Thoracic aorta (tissue), 2 donors: Measurements from ENCODE around the gene SLC43A1. TPM values are rescaled to one million over a fixed set of nuclear protein-coding genes. Genes with fewer than 3 reads are reported as not detected.
A peak's percentile ranks its signal among the peaks of the same experiment; 100 is the strongest.
"Not testable (repeated sequence)": the region's sequence is repeated elsewhere in the genome, so short reads cannot be mapped to it uniquely, and the experiment has no call there.

ENCODE experiments used
- ATAC-seq: fragments of 150-250 bp; one replicate; pipeline ENCODE4 v1.8.0; 2017; ENCODE audit warnings: low read depth; ENCODE audit not compliant: insufficient number of reproducible peaks, low FRiP score
- DNase-seq: peaks from one replicate; pipeline ENCODE4 v3.0.0-alpha.2; 2020; ENCODE audit warnings: low spot score
- H3K27ac ChIP-seq, 2 donors: fragments of 200-600 bp; sonication (generic); 1 replicate in 1 of 2; 2 replicates in 1 of 2; pipeline ENCODE4 v1.5.1; 2016; ENCODE audit warnings: mild to moderate bottlenecking in 2 of 2, moderate library complexity in 2 of 2
- H3K27me3 ChIP-seq: fragments of 200-600 bp; sonication (generic); replicated peaks from 2 replicates; pipeline ENCODE4 v1.6.0; 2016; ENCODE audit warnings: mild to moderate bottlenecking; ENCODE audit not compliant: insufficient read depth
- H3K36me3 ChIP-seq: fragments of 200-600 bp; sonication (generic); one replicate; pipeline ENCODE4 v1.5.1; 2016
- H3K4me1 ChIP-seq, 2 donors: fragments of 200-600 bp; sonication (generic); 1 replicate in 1 of 2; 2 replicates in 1 of 2; pipeline versions ENCODE4 v1.5.1 to v1.6.0; 2016; ENCODE audit warnings: low read depth in 2 of 2, mild to moderate bottlenecking in 1 of 2; ENCODE audit not compliant: control insufficient read depth in 1 of 2
- H3K4me3 ChIP-seq: fragments of 200-600 bp; sonication (generic); 2 replicates; pipeline ENCODE4 v1.5.1; 2016; ENCODE audit warnings: mild to moderate bottlenecking
- H3K9me3 ChIP-seq: fragments of 200-600 bp; sonication (generic); 2 replicates; pipeline ENCODE4 v1.5.1; 2016
- total RNA-seq, 2 donors: library from RNA; depleted of rRNA; stranded (reverse); fragments of >200 nt; gene quantifications; one replicate each; pipeline versions ENCODE4 v1.1.0 to v1.2.3, GENCODE V29; 2016
- TF ChIP-seq, protein P1 (sequence below): fragments of 200-600 bp; sonication (generic); IDR thresholded peaks from one replicate; pipeline ENCODE4 v1.5.1; 2019; ENCODE audit warnings: antibody characterized with exemption

SLC43A1 gene
- total RNA-seq, 2 donors from 2014 or later, result 16.6 to 23.6 TPM

DNA sequence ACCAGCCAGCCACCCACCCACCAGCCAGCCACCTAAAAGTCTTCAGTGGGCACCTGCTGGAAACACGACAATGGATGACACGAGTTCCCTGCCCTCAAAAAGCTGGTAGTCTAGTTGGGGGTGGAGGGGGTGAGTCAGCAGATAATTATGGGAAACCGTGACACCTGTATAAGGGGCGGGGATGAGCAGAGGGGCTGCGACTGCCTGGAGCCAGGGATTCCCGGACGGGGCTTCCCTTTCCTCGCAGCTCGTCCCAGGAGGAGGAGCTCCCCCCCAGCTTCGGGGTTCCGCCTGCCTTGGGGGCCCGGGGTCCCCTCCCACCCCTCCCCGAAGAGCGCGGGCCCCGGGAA is 57.5 kb downstream of the SLC43A1 start:
- no peak overlapping the region for H3K27ac ChIP-seq
- no peaks in the 10 kb centered on the region for H3K9me3 ChIP-seq
- H3K36me3 ChIP-seq, result no peaks in the 10 kb centered on the region
- ATAC-seq (no peak), DNase-seq (no peak)
- H3K27me3 ChIP-seq, result peaks cover 16% of the 10 kb centered on the region
- TF ChIP-seq, protein P1, sequence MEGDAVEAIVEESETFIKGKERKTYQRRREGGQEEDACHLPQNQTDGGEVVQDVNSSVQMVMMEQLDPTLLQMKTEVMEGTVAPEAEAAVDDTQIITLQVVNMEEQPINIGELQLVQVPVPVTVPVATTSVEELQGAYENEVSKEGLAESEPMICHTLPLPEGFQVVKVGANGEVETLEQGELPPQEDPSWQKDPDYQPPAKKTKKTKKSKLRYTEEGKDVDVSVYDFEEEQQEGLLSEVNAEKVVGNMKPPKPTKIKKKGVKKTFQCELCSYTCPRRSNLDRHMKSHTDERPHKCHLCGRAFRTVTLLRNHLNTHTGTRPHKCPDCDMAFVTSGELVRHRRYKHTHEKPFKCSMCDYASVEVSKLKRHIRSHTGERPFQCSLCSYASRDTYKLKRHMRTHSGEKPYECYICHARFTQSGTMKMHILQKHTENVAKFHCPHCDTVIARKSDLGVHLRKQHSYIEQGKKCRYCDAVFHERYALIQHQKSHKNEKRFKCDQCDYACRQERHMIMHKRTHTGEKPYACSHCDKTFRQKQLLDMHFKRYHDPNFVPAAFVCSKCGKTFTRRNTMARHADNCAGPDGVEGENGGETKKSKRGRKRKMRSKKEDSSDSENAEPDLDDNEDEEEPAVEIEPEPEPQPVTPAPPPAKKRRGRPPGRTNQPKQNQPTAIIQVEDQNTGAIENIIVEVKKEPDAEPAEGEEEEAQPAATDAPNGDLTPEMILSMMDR, result no peak
- H3K4me1 ChIP-seq, result peaks cover 26 to 33% of the 10 kb centered on the region in 2 donors
- peak overlapping the region; percentile 73 for H3K4me3 ChIP-seq

DNA sequence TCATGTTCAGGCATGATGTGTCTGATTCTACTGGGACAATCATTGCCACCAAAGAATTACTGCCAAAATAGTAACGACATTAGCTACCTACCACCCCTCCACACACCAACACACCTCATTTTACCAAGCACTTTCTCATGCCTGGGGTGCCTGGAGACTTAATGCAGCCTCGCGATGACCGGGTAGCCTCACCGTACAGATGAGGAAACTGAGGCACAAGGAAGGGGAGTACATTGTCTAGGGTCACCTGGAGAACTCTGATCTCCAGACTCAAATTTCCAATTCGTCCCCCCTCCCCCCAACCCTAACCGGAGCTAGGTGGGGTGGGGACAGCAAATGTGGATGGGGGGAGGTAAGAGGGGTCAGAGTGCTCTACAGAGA is 57.9 kb downstream of the SLC43A1 start:
- Histone ChIP-seq H3K4me3 (peak overlapping the region; percentile 73), H3K9me3 (no peaks in the 10 kb centered on the region), H3K27ac (no peak overlapping the region), H3K36me3 (no peaks in the 10 kb centered on the region), H3K4me1 (peaks cover 26 to 33% of the 10 kb centered on the region in 2 donors), H3K27me3 (peaks cover 16% of the 10 kb centered on the region)
- no peak for DNase-seq
- ATAC-seq, result no peak
- TF ChIP-seq, protein P1, result no peak

DNA sequence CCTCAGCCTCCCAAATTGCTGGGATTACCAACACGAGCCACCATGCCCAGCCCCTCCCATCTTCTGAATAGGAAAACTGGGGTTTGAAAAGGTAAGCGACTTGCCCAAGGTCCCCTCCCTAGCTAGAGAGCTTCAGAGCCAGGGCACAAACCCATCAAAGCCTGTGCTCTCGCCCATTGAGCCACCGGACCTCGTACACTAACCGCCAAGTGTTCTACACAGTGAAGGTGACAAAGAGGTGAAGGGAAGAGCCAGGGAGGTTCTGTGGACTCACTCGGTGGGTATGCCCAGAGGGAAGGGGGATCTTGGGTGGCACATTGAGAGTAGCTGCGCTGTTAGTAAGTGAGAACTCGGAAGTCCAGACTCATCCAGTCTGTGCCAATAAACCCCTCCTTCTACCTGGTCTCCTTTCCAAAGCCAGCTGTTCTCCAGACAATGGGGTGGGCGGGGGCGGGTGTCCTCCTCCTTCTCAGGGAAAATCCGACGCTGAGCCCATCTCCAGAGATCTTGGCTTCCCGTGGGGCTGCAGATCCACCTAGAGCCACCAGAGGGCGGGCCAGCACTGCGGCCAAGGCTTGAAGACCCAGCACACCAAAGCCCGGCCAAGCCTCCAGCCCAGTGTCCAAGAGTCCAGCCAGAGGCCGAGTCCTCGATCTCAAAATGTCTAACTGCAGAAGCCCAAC is 58.4 kb downstream of the SLC43A1 start:
- no peaks in the 10 kb centered on the region for H3K9me3 ChIP-seq
- H3K27ac ChIP-seq, result no peak overlapping the region
- TF ChIP-seq, protein P1, result peak; percentile 98
- H3K27me3 ChIP-seq, result peaks cover 16% of the 10 kb centered on the region
- no peaks in the 10 kb centered on the region for H3K36me3 ChIP-seq
- H3K4me3 ChIP-seq, result peak overlapping the region; percentile 73
- ATAC-seq (no peak), DNase-seq (peak; percentile 73)
- peaks cover 26 to 33% of the 10 kb centered on the region in 2 donors for H3K4me1 ChIP-seq

DNA sequence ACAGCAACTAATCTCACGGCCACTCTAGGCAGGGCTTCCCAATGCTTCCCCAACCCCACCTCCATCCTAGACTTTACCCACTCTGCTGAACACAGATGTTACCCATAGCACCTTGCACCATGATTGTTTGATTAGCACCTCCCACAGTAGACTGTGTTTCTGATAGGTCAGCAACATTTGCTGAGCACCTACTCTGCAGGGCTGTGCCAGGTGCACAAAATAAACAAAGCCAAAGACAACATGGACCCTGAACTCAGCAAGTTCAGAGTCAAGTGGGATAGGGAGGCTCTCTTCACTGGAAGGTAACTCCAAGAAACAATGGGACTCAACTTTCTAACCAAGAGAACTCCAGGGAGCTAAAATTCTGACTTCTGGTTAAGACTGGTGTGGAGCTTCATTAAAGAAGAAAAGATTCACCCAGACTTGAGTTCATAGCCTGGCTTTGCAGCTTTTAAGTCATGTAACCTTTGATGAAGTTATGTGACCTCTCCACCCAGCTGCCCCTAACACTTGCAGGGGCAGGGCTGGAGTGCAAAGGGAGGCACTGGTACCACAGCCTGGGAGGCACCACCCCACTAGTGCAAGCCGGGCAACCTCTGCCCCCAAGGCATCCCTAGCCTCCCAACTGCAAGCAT is 61.8 kb downstream of the SLC43A1 start:
- no peak for ATAC-seq
- TF ChIP-seq, protein P1, result no peak
- H3K4me1 ChIP-seq, result peaks cover 12 to 18% of the 10 kb centered on the region in 2 donors
- no peaks in the 10 kb centered on the region for H3K36me3 ChIP-seq
- H3K9me3 ChIP-seq, result no peaks in the 10 kb centered on the region
- no peak overlapping the region for H3K4me3 ChIP-seq
- no peak for DNase-seq
- H3K27ac ChIP-seq, result no peak overlapping the region
- H3K27me3 ChIP-seq, result peaks cover 2% of the 10 kb centered on the region

DNA sequence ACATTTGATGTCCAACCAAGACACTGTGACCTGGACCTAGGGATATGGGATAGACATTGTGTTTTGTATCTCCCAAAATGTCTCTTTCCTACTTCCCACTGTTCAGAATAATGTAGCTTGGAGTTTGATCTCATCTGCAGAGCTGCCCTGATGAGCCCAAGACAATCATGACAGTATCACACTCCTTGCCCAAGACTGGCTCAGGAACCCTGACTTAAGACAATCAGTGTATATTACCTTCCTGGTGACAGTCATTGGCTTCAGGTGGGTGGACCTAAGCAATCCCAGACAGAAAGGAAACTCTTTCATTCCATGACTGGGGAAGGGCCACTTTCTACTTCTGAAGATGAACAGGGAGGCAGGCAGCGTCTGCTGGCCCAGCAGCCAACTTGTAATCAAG is 69.4 kb downstream of the SLC43A1 start:
- Histone ChIP-seq H3K4me3 (no peak overlapping the region), H3K4me1 (no peaks in the 10 kb centered on the region), H3K9me3 (no peaks in the 10 kb centered on the region), H3K27ac (no peak overlapping the region), H3K27me3 (no peaks in the 10 kb centered on the region), H3K36me3 (no peaks in the 10 kb centered on the region)
- TF ChIP-seq, protein P1, result no peak
- no peak for DNase-seq
- no peak for ATAC-seq

DNA sequence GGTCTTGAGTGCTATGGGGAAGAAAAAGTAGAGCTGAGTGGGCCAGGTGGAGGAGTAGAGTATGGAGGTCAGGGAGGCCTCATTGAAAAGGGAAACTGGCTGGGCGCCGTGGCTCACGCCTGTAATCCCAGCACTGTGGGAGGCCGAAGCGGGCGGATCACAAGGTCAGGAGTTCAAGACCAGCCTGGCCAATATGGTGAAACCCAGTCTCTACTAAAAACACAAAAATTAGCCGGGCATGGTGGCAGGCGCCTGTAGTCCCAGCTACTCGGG is 70.4 kb downstream of the SLC43A1 start:
- not testable (repeated sequence) for ATAC-seq, H3K4me1 ChIP-seq, H3K9me3 ChIP-seq, H3K27me3 ChIP-seq, H3K36me3 ChIP-seq, H3K27ac ChIP-seq, H3K4me3 ChIP-seq, DNase-seq
